Panc1 (cell line): ENCODE measurements around the gene PSORS1C2. TPM values are rescaled to one million over a fixed set of nuclear protein-coding genes. Genes with fewer than 3 reads are reported as not detected.

Source experiments
- ATAC-seq: fragments of 200-7000 bp; cut with Tn5 transposase; 2 replicates; pipeline ENCODE4 v1.9.1; 2020; ENCODE audit warnings: mild to moderate bottlenecking, moderate library complexity
- BruUV-seq: library from RNA; stranded (reverse); fragments of 400-500 nt; replicated peaks from 2 replicates; lab custom pipeline; 2021; lab: Mats Ljungman, UMichigan
- CTCF ChIA-PET: fragments of 300-600 bp; sonication (Branson Sonifier 250); formaldehyde crosslinking; loops from one replicate; lab custom pipeline; 2022; ENCODE audit warnings: antibody characterized with exemption; lab: Charles Lee
- POLR2A ChIA-PET: fragments of 300-600 bp; sonication (Branson Sonifier 250); formaldehyde crosslinking; loops from one replicate; lab custom pipeline; 2022; ENCODE audit warnings: antibody characterized with exemption; lab: Charles Lee
- DNase-seq: peaks from one replicate; pipeline ENCODE4 v3.0.0-alpha.2; 2010; ENCODE audit warnings: low read depth, low spot score
- H3K27ac ChIP-seq: 2 replicates; pipeline ENCODE4 v1.5.1; 2011; ENCODE audit warnings: mild to moderate bottlenecking, low read length, inconsistent platforms
- H3K27me3 ChIP-seq: fragments of 200-500 bp; sonication (Bioruptor generic); 2 replicates; pipeline ENCODE4 v1.6.0; 2014; ENCODE audit warnings: low read length, inconsistent platforms; ENCODE audit not compliant: control insufficient read depth, insufficient read depth
- H3K36me3 ChIP-seq: fragments of 200-500 bp; sonication (Bioruptor generic); 2 replicates; pipeline ENCODE4 v1.5.1; 2014; ENCODE audit warnings: inconsistent platforms, mild to moderate bottlenecking, low read length, moderate library complexity; ENCODE audit not compliant: control insufficient read depth, insufficient read depth
- H3K4me1 ChIP-seq: 2 replicates; pipeline ENCODE4 v1.5.1; 2011; ENCODE audit warnings: inconsistent platforms, mild to moderate bottlenecking, low read length, moderate library complexity; ENCODE audit not compliant: control insufficient read depth, insufficient read depth
- H3K4me3 ChIP-seq, 2 experiments: 2 replicates each; pipeline ENCODE4 v1.5.1; 2011 to 2012; ENCODE audit warnings: low read depth in 2 of 2, low read length in 2 of 2, mild to moderate bottlenecking in 2 of 2, inconsistent platforms in 1 of 2, moderate library complexity in 1 of 2
- H3K9me3 ChIP-seq: fragments of 200-500 bp; sonication (Bioruptor generic); 2 replicates; pipeline ENCODE4 v1.5.1; 2014; ENCODE audit warnings: low read depth, mild to moderate bottlenecking, inconsistent platforms, low read length, moderate library complexity; ENCODE audit not compliant: control insufficient read depth, insufficient read depth
- CTCF ChIP-seq: fragments of 450-650 bp; IDR thresholded peaks from 2 replicates; pipeline ENCODE4 v1.5.1; 2017; ENCODE audit warnings: mild to moderate bottlenecking
- POLR2AphosphoS5 ChIP-seq: IDR thresholded peaks from 2 replicates; pipeline ENCODE4 v1.6.1; 2012; ENCODE audit warnings: mild to moderate bottlenecking, low read depth, low read length, moderate library complexity
- REST ChIP-seq, 2 experiments: IDR thresholded peaks; 2 replicates each; pipeline ENCODE4 v1.6.1; 2011 to 2012; ENCODE audit warnings: low read depth in 2 of 2, control low read depth in 1 of 2, low read length in 1 of 2, mild to moderate bottlenecking in 1 of 2, moderate library complexity in 1 of 2; ENCODE audit not compliant: insufficient read depth in 1 of 2
- SIN3A ChIP-seq: IDR thresholded peaks from 2 replicates; pipeline ENCODE4 v1.6.1; 2012; ENCODE audit warnings: low read depth, mild to moderate bottlenecking, low read length, moderate library complexity, borderline replicate concordance; ENCODE audit not compliant: insufficient read depth
- TCF7L2 ChIP-seq: IDR thresholded peaks from 2 replicates; pipeline ENCODE4 v1.6.1; 2011; ENCODE audit warnings: mild to moderate bottlenecking, low read depth, low read length, inconsistent platforms
- in situ Hi-C: cut with HindIII; loops from 2 replicates; pipeline ENCODE4 v1.10.0; 2016; ENCODE audit warnings: low sequenced_read_pairs, low pct_unique_long_range_greater_than_20kb
- intact Hi-C: fragments of 100-400 bp; cut with micrococcal nuclease; formaldehyde crosslinking; loops from one replicate; pipeline ENCODE4 v1.10.0; 2022; ENCODE audit not compliant: unreplicated experiment
- total RNA-seq: library from RNA; stranded (reverse); gene quantifications from one replicate; pipeline ENCODE4 v1.2.1, GENCODE V29; 2021; ENCODE audit not compliant: unreplicated experiment

PSORS1C2 gene
- total RNA-seq, 1 experiment from 2014 or later = not detected

- Histone ChIP-seq H3K36me3 (no peaks in the 10 kb centered on the region), H3K27me3 (no peaks in the 10 kb centered on the region), H3K27ac (no peak overlapping the region), H3K4me3 (no peak overlapping the region), H3K4me1 (no peaks in the 10 kb centered on the region), H3K9me3 (no peaks in the 10 kb centered on the region)
- in situ Hi-C loops = no loop called here
- CTCF ChIA-PET = no interaction called here
- TF ChIP-seq CTCF (no peak), SIN3A (no peak), TCF7L2 (no peak), POLR2AphosphoS5 (no peak), REST (IDR thresholded peaks at IDR 0.05; ENCODE audit: insufficient read depth in 1 of 2, low read depth in 2 of 2, low read length in 1 of 2) (no peak)
- POLR2A ChIA-PET = no interaction called here
- no TSS peak for BruUV-seq
- intact Hi-C loops = loop anchor here (5.0 kb wide), 1 partner anchor 232 kb away; no protein-coding TSS in a partner anchor
- ATAC-seq = no peak
- DNase-seq = no peak
Measured at GRCh38 chr6:31135710-31136109, 3.2 kb downstream of the PSORS1C2 start.

- no peaks in the 10 kb centered on the region for H3K4me1 ChIP-seq
- ChIA-PET POLR2A (interaction anchor here (0.6 kb wide), 1 partner anchor 597 kb away, joined by 3 read pairs; no protein-coding TSS in a partner anchor), CTCF (interaction anchor here (0.6 kb wide), 1 partner anchor 48 kb away, joined by 4 read pairs; no protein-coding TSS in a partner anchor)
- H3K36me3 ChIP-seq = no peaks in the 10 kb centered on the region
- ATAC-seq (no peak), DNase-seq (no peak)
- no TSS peak for BruUV-seq
- in situ Hi-C loops = no loop called here
- no peak overlapping the region for H3K27ac ChIP-seq
- intact Hi-C loops = no loop called here
- H3K9me3 ChIP-seq = no peaks in the 10 kb centered on the region
- no peak overlapping the region for H3K4me3 ChIP-seq
- H3K27me3 ChIP-seq = peaks cover 2% of the 10 kb centered on the region; the same call in 1 of the 2 replicates
- no peak for TF ChIP-seq POLR2AphosphoS5
- TF ChIP-seq TCF7L2 = no peak
- no peak for TF ChIP-seq SIN3A
- no peak for TF ChIP-seq CTCF
- TF ChIP-seq REST (IDR thresholded peaks at IDR 0.05; ENCODE audit: insufficient read depth in 1 of 2, low read depth in 2 of 2, low read length in 1 of 2) = no peak
Measured at GRCh38 chr6:31132806-31133205, 6.1 kb downstream of the PSORS1C2 start.
